ENCODE results near the gene SPATA13.

- TF ChIP-seq CTCF (conservative IDR thresholded peaks at IDR 0.05 in 1 of 2, IDR thresholded peaks at IDR 0.05 in 1 of 2; ENCODE audit: extremely low read depth in 1 of 2, insufficient read depth in 1 of 2, low read depth in 1 of 2, low read length in 2 of 2) (no peak), EZH2 (IDR thresholded peaks at IDR 0.05; ENCODE audit: borderline replicate concordance, low read length) (no peak)
Measured at GRCh38 chr13:24304620-24305019, 144.1 kb downstream of the SPATA13 start.
